GM12874 (cell line): ENCODE data around the gene SRPRA.

Experiments used
- CTCF ChIP-seq: IDR thresholded peaks from 2 replicates; pipeline ENCODE4 v1.5.1; 2011; ENCODE audit warnings: low read depth, mild to moderate bottlenecking, control low read depth, low read length, moderate library complexity; ENCODE audit not compliant: insufficient read depth

Gene SRPRA

GRCh38 chr11:126224647-126225294 is 43.9 kb downstream of the SRPRA start:
- TF ChIP-seq CTCF, result no peak

- TF ChIP-seq CTCF, result no peak
These were observed 49.1 kb downstream of the SRPRA start for GRCh38 chr11:126219547-126219946.

- TF ChIP-seq CTCF, result no peak
These were observed 51.2 kb downstream of the SRPRA start for GRCh38 chr11:126217491-126217890.

DNA sequence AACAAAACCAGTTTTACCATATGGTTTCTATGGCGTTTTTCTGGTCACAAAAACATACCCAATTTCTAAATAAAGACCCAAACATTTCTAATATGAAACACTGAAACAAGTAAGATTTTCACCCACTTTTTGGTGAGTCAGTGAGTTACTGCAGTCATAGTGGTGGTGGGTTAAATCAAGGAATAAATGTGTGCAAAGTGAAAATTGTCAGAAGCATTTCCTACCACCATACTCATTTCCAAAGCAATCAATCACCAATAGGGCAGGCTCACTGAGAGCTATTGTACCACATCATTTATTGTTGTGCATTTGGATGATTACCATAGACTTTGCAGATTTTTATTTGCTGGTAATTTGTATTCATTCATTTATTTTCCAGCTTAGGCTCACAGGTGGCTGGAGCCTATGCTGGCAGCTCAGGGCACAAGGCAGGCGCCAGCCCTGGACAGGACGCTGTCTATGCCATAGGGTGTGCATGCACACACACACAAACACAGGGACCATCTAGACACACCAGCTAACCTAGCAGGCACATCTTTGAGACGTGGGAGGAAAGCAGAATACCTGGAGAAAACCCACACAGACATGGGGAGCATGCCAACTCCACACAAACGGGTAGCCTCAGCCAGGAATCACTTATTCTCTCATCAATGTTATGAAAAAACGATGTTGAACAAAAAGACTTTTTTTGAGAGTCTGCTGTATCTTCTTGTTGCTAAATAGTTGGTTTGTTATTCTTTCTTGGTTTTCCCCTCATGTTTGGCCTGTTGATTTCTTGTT is 52.0 kb downstream of the SRPRA start:
- no peak for TF ChIP-seq CTCF

- TF ChIP-seq CTCF, result no peak
These were observed 53.9 kb downstream of the SRPRA start for GRCh38 chr11:126214841-126215240.

GRCh38 chr11:126214441-126214840 is 54.3 kb downstream of the SRPRA start:
- no peak for TF ChIP-seq CTCF
